Measurements from ENCODE around the gene PHLDB3.
"Not testable (repeated sequence)": the region's sequence is repeated elsewhere in the genome, so short reads cannot be mapped to it uniquely, and the experiment has no call there.

Gene PHLDB3

DNA sequence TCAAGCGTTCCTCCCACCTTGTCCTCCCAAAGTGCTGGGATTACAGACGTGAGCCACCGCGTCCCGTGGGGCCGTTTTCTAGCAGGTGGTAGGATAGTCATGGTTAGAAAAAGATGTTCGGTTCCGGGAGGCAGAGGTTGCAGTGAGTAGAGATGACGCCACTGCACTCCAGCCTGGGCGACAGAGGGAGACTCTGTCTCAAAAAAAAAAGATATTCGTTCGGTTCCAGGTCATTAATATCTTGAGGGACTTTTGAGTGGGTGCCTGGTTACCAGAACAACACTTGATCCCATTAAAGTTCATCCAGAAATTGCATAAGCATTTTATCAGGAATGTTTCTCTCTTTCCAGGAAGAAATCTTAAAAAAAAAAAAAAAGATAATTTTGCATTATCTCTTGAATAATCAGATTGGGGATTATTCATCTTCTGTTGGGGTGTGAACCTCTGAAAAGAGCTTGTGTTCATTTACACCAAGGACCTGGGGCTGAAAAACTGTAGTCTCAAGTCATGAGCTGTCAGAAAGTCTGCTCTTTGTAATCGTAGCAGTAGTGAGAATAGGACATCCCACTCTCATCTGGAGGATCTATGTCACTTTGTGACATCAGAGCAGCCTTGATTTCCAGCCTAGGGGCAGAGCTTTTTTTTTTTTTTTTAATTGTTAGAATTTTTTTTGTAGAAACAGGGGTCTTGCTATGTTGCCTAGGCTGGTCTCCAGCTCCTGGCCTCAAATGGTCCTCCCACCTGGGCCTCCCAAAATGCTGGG lies 23.5 kb upstream of the PHLDB3 start:
- no peak for DNase-seq (ENCODE audit: low spot score)

DNA sequence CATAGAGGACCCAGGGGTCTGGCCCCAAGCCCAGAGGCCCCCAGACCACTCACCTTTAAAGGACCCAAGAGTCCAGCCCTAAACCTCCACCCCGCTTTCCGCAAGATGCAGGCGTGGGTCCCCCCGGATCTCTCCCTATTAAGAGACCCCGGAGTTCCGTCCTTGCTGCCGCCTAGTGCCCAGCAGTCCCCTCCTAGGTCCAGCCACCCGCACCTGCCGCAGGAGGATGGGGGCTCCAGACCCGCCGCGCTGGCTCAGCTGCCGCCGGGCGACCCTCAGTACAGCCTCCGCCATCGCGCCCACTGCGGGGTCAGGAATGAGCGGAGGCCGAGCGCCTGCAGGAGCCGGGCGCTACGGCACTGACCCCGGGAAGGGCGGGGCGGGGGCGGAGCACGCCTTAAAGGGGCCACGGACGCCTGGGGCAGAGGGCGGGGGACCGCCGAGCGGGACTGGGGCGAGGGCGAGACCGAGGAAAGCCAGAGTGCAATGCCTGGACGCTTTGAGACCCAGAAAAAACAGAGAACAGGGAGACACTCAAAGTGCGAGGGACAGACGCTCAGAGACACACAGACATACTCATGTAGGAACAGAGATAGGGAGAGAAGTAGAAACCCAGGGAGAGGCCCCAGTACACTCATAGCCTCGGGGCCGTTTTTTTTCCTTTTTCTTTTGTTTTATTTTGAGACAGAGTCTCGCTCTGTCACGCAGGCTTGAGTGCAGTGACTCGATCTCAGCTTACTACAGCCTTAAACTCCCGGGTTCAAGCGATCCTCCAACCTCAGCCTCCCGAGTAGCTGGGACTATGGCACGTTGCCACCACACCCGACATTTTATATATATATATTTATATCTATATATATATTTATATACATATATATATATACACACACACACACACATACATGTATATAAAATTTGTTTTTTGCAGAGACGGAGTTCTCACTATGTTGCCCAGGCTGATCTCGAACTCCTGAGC lies 22.6 kb upstream of the PHLDB3 start, which contains the start of gene ETHE1:
Gene ETHE1, minus strand, starts transcription at position 318 of the 976 bp plus-strand sequence. Its CDS starts 24 bp downstream, at position 294.
- no peak for DNase-seq (ENCODE audit: low spot score)

GRCh38 chr19:43525836-43526771 lies 21.6 kb upstream of the PHLDB3 start:
- DNase-seq (ENCODE audit: low spot score), result no peak

DNA sequence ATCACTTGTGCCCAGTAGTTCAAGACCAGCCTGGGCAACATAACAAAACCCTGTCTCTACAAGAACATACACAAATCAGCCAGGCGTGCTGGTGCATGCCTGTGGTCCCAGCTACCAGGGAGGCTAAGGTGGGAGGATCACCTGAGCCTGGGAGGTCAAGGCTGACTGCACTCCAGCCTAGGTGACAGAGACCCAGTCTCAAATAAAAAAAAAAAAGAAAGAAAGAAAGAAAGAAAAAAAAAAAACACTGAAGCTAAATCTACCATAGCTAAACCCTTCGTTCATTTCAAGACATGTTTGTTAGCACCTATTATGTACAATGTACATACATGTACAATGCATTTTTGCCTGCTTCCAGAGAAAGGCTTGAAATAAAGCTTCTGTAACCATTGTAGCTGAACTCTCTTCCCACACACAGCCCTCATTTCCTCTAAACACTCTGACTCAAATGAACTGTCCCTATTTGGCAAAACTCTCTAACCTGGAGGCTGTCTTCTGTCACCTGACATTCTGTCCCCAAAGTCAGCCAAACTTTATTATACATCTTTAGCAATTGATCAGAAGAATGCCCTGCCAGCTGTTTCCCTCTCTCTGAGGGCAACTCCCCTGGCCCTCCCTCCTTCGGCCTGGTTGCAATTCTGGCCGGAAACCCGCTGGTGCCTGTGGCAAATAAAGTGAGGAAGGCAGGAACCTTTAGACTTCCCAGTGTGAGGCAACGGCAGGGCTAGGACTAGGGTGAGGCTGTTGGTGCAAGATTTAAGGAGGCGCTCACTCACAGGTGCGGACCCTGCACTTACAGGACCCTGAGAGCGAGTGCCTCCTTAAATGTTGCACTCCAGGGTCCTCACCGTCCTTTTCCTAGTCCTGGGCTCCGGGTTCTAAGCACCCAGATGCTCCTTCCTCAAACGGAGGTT lies 20.6 kb upstream of the PHLDB3 start:
- DNase-seq (ENCODE audit: low spot score), result no peak

- DNase-seq (ENCODE audit: low spot score), result not testable (repeated sequence)
Measured at GRCh38 chr19:43523696-43524095, 19.1 kb upstream of the PHLDB3 start.

- no peak for DNase-seq (ENCODE audit: low spot score)
Measured at GRCh38 chr19:43522929-43523328, 18.4 kb upstream of the PHLDB3 start.

- peak; percentile 86 for DNase-seq (ENCODE audit: low spot score)
Measured at GRCh38 chr19:43519436-43520088, 15.0 kb upstream of the PHLDB3 start.

DNA sequence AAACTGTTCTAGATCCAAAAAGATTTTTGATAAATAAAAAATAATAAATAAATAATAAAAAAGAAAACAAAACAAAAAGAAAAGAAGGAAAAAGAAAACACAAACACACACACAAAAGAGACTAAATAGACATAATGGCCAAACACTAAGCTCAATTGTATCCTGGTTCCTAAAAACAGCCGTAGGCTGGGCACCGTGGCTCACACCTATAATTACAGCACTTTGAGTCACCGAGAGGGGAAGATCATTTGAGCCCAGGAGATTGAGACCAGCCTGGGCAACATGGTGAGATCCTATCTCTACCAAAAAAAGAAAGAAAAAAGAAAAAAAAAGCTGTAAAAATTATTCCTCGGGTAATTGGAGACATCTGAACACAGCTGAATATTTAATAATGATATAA lies 13.5 kb upstream of the PHLDB3 start:
- no peak for DNase-seq (ENCODE audit: low spot score)

GRCh38 chr19:43512399-43512798 lies 7.9 kb upstream of the PHLDB3 start:
- DNase-seq (ENCODE audit: low spot score), result not testable (repeated sequence)

GRCh38 chr19:43511324-43511723 lies 6.8 kb upstream of the PHLDB3 start:
- DNase-seq (ENCODE audit: low spot score), result no peak

DNA sequence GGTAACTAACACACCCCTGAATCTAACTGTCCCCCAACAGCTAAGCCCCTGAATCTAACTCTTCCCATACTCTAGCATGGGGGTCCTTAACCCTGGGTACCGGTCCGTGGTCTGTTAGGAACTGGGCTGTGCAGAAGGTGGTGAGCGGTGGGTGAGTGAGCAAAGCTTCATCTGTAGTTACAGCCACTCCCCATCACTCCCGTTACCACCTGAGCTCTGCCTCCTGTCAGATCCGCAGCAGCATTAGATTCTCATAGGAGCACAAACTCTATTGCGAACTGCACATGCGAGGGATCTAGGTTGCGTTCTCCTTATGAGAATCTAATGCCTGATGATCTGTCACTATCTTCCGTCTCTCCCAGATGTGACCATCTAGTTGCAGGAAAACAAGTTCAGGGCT lies 6.2 kb upstream of the PHLDB3 start:
- DNase-seq (ENCODE audit: low spot score), result no peak

DNA sequence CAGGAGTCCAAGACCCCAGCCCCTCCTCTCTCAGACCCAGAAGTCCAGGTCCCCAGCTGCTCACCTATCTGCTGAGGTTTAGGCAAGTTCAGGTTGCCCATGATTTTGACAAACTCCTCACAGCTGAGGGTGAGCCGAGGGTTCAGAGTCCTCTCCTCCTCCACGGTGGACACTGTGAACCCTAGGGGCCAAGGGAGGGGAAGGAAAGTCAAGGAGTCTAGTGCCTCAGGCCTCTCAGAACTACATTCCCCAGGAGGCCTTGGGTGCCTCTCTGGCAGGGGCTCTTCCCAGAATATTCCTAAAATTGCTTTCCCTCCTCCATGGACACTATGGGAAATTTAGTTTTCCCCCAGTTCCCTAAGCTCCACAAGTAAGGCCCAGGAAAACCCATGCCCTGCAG lies 3.3 kb upstream of the PHLDB3 start:
- no peak for DNase-seq (ENCODE audit: low spot score)

DNA sequence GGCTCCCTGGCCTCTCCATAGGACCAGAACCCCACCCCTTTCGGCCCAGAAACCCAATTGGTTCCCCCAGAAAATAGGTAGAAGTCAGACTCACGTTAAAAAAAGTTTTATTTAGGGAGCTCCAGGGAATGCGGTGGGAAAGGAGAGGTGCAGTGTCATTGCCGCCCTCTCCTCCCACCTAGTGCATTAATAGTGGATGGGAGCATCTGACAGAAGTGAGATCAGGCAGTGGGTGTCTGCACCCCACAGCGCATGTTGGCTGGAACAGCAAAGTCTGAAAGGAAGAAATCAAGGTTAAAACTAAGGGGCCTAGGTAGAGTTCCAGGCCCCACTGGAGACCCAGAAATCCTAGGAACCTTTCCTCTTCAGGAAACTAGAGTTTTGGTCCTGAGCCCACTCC lies 2.1 kb upstream of the PHLDB3 start:
- DNase-seq (ENCODE audit: low spot score), result no peak

DNA sequence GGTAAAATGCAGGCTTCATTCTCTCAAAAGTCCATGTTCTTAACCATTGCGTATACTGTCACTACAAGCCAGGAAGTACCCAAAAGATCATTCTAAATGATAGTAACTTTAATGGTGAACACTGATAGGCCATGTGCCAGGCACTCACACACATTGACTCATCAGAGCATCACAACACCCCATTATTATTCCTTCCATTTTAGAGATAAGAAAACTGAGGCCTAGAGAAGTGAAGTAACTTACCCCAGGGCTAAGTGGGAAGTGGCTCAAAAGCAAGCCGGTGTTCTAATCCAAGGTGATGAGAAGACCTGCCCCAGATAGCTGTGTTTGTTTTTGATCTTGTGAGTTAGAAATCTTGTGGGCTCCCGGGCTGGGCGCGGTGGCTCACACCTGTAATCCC lies 1.4 kb upstream of the PHLDB3 start:
- no peak for DNase-seq (ENCODE audit: low spot score)

GRCh38 chr19:43505186-43505456 lies 575 bp upstream of the PHLDB3 start:
- DNase-seq (ENCODE audit: low spot score), result no peak

DNA sequence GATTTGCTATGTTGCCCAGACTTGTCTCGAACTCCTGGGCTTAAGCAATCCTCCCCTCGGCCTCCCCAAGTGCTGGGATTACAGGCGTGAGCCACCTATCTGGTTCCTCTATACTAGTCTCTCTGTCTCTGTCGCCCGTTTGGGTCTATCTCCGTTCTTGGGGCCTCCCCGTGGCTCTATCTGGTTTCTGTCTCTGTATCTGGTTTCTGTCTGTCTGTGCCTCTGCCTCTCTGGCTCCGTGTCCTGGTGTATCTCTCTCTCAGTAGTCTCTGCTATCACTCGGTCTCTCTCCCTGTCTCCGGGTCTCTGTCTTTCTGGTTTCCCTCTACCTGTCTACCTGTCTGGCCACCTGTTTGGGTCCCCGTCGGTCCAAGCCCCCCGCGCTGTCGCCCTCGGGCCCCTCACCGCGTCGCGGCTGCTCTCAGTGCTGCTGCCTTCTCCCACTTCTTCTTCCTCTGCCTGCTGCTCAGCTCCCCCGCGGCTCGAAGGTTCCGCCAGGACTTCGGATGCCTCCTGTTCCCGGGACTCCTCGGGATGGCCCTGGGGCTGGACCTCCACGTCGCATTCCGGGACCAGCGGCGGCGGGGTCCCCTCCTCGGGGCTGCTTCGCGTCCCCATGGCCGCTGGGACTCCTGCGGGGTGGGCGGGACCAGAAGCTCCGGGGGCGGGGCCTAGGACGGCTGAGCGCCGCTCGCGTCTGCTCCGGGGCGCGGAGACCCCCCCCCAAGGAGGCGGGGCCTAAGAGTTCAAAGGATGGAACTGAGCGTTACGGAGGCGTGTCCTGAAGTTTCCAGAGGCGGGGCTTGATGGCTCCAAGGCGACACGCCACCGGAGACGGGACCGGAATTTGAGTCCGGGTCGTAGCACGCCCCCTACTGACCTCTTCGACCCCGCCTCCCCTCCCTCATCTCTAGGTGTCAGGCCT lies 783 bp downstream of the PHLDB3 start:
- DNase-seq (ENCODE audit: low spot score), result peak; percentile 92

DNA sequence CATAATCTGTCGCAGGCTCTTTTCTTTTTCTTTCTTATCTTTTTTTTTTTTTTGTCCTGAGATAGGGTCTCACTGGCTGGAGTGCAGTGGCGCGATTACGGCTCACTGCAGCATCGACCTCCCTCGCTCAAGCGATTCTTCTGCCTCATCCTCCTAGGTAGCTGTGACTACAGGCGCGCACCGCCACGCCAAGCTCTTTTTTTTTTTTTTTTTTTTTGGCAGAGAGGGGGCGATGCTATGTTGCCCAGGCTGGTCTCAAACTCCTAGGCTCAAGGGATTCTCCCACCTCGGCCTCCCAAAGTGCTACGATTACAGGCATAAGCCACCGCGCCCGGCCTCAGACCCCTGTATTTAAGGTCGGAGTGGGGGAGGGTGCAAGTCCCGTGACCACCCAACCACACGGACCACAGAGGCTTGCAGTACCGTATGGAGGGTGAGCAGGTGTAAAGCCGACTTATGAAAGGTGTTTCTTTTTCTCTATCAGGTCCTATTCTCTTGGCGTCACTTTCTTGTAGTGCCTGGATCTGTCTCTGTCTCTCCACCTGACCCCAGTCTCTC lies 2.0 kb downstream of the PHLDB3 start:
- DNase-seq (ENCODE audit: low spot score), result no peak

DNA sequence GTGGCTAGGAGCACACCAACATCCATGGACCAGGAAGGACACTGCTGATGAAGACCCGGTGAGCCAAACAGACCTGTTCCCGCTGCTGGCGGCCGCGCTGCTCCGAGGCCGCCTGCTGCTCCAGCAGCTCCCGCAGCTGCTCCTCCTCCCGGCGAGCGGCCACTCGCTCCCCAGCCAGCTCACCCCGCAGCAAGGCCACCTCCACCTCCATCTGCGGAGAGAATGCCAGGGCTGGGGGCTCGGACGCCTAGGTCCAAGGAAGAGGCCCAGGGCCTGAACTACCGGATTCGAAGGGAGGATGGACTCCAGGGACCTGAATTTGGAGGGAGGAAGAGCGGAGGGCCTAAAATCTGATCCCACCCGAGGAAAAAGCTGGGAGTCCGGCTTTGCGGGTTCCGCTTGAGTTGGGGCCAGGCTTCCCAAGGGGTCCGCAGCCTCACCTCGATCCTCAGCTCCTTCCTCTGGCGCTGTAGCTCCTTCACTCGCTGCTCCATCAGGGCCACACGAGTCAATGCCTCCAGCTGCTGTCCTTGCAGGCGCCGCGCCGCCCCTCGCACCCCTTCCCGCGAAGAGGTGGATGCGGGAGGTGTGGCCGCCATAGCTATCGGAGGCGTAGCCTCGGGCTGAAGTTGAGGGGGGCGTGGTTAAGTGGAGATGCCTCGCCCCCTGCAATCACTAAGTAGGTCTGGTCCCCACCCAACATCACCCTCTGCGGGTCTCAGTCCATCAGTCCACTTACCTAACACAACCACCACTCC lies 2.7 kb downstream of the PHLDB3 start:
- no peak for DNase-seq (ENCODE audit: low spot score)

Data from COLO829 (cell line).